ENCODE results near the gene CCL3. TPM values are rescaled to one million over a fixed set of nuclear protein-coding genes. Genes with fewer than 3 reads are reported as not detected.

CCL3 gene
- total and polyA plus RNA-seq, 2 experiments from 2014 or later, result not detected

DNA sequence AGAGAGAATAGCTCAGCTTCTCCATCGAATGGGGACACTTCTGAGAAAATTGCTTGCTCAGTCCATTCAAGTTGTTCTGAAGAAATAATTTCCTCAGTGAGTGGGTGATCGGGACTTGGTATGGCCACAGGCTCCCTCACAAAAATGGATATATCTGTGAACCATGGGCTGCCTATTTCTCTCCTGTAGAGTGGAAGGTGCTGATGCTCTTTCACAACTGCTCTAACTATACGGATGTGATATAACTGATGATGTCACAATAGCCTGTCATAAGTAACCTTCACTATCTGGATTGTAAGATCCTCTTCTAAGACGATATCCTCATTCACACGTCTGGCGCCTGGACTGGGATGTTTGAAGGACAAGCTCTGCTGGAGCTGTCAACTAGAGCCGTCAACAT, 30.5 kb downstream of the CCL3 start:
- Histone ChIP-seq H3K4me1 (ENCODE audit: insufficient read depth) (no peaks in the 10 kb centered on the region), H4K20me1 (ENCODE audit: insufficient read depth) (no peaks in the 10 kb centered on the region), H3K27me3 (replicated peaks; ENCODE audit: insufficient read depth) (no peaks in the 10 kb centered on the region; the same call in 1 of the 2 replicates), H3K36me3 (ENCODE audit: low read depth) (no peaks in the 10 kb centered on the region), H3K9me3 (ENCODE audit: low read depth) (no peaks in the 10 kb centered on the region), H3K9ac (no peak overlapping the region), H3K4me2 (ENCODE audit: unreplicated experiment) (no peak overlapping the region), H3K4me3 (no peak overlapping the region), H3K79me2 (ENCODE audit: insufficient read depth) (no peaks in the 10 kb centered on the region), H3F3A (ENCODE audit: insufficient read depth) (no peaks in the 10 kb centered on the region), H3K27ac (no peak overlapping the region), H3K9me2 (ENCODE audit: insufficient read depth) (no peaks in the 10 kb centered on the region), H2AFZ (no peak overlapping the region)
- TF ChIP-seq EZH2 (IDR thresholded peaks at IDR 0.05; ENCODE audit: insufficient read depth, poor library complexity, severe bottlenecking), result no peak
- no peak for TF ChIP-seq EZH2phosphoT487 (IDR thresholded peaks at IDR 0.05; ENCODE audit: insufficient read depth, low read depth)
- 33 to 40% methylated on average over 7 of the region's 7 CpGs for WGBS, 2 experiments (ENCODE audit: low coverage in 1 of 2, low lambda C conversion rate in 2 of 2, missing lambda C conversion rate in 2 of 2)
- DNase-seq, result no peak
- in situ Hi-C loops (cut with MboI), result no loop called here

- Histone ChIP-seq H3K4me1 (ENCODE audit: insufficient read depth) (no peaks in the 10 kb centered on the region), H3K4me3 (no peak overlapping the region), H3K4me2 (ENCODE audit: unreplicated experiment) (no peak overlapping the region), H3F3A (ENCODE audit: insufficient read depth) (no peaks in the 10 kb centered on the region), H3K9me2 (ENCODE audit: insufficient read depth) (no peaks in the 10 kb centered on the region), H3K27me3 (replicated peaks; ENCODE audit: insufficient read depth) (no peaks in the 10 kb centered on the region; the same call in 1 of the 2 replicates), H3K9ac (no peak overlapping the region), H2AFZ (no peak overlapping the region), H4K20me1 (ENCODE audit: insufficient read depth) (no peaks in the 10 kb centered on the region), H3K27ac (no peak overlapping the region), H3K79me2 (ENCODE audit: insufficient read depth) (no peaks in the 10 kb centered on the region), H3K9me3 (ENCODE audit: low read depth) (no peaks in the 10 kb centered on the region), H3K36me3 (ENCODE audit: low read depth) (no peaks in the 10 kb centered on the region)
- DNase-seq, result no peak
- TF ChIP-seq EZH2 (IDR thresholded peaks at IDR 0.05; ENCODE audit: insufficient read depth, poor library complexity, severe bottlenecking), result no peak
- in situ Hi-C loops (cut with MboI), result no loop called here
Measured at GRCh38 chr17:36057911-36058310, 32.0 kb downstream of the CCL3 start.

DNA sequence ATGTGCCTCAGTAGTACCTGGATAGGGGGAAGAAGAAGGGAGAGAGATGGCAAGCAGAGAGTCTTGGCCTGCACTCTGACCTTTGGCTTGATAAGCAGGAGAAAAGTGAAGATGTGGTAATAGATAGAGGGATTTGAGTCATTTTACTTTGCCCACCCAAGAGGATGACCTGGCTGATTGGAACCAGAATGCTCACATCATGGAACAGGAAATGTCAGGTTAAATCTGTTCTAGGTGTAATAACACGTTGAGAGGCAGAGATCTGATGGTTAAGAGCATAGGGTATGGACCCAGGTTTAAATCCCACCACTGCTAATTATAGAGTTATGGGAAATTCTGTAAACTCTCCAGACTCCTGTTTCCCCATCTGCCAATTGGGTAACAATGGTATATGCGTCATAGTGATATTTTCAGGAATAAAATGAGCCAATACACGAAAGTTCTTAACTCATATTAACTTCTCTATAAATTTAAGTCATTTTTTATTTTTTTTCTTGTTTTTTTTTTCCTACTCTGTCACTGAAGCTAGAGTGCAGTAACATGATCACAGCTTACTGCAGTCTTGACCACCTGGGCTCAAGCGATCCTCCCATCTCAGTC, 33.9 kb downstream of the CCL3 start:
- no peak for TF ChIP-seq EZH2phosphoT487 (IDR thresholded peaks at IDR 0.05; ENCODE audit: insufficient read depth, low read depth)
- no peak for TF ChIP-seq EZH2 (IDR thresholded peaks at IDR 0.05; ENCODE audit: insufficient read depth, poor library complexity, severe bottlenecking)
- no peak for DNase-seq
- H3K4me1 ChIP-seq (ENCODE audit: insufficient read depth), result no peaks in the 10 kb centered on the region
- no peaks in the 10 kb centered on the region for H3K9me3 ChIP-seq (ENCODE audit: low read depth)
- H3F3A ChIP-seq (ENCODE audit: insufficient read depth), result no peaks in the 10 kb centered on the region
- H3K27me3 ChIP-seq (replicated peaks; ENCODE audit: insufficient read depth), result no peaks in the 10 kb centered on the region
- H3K4me3 ChIP-seq, result no peak overlapping the region
- H3K79me2 ChIP-seq (ENCODE audit: insufficient read depth), result no peaks in the 10 kb centered on the region
- H3K4me2 ChIP-seq (ENCODE audit: unreplicated experiment), result no peak overlapping the region
- no peaks in the 10 kb centered on the region for H4K20me1 ChIP-seq (ENCODE audit: insufficient read depth)
- 35 to 38% methylated on average over 4 of the region's 4 CpGs for WGBS, 2 experiments (ENCODE audit: low coverage in 1 of 2, low lambda C conversion rate in 2 of 2, missing lambda C conversion rate in 2 of 2)
- H3K36me3 ChIP-seq (ENCODE audit: low read depth), result no peaks in the 10 kb centered on the region
- H2AFZ ChIP-seq, result no peak overlapping the region
- H3K9me2 ChIP-seq (ENCODE audit: insufficient read depth), result no peaks in the 10 kb centered on the region
- no peak overlapping the region for H3K9ac ChIP-seq
- H3K27ac ChIP-seq, result no peak overlapping the region
- in situ Hi-C loops (cut with MboI), result no loop called here

GRCh38 chr17:36055171-36055570, 34.8 kb downstream of the CCL3 start:
- WGBS, 2 experiments (ENCODE audit: low coverage in 1 of 2, low lambda C conversion rate in 2 of 2, missing lambda C conversion rate in 2 of 2), result 7 to 11% methylated on average over 2 of the region's 2 CpGs
- H3K4me2 ChIP-seq (ENCODE audit: unreplicated experiment), result no peak overlapping the region
- H3K9ac ChIP-seq, result no peak overlapping the region
- no peaks in the 10 kb centered on the region for H3K9me2 ChIP-seq (ENCODE audit: insufficient read depth)
- TF ChIP-seq EZH2 (IDR thresholded peaks at IDR 0.05; ENCODE audit: insufficient read depth, poor library complexity, severe bottlenecking) (no peak), EZH2phosphoT487 (IDR thresholded peaks at IDR 0.05; ENCODE audit: insufficient read depth, low read depth) (no peak)
- H3K79me2 ChIP-seq (ENCODE audit: insufficient read depth), result no peaks in the 10 kb centered on the region
- no peak for DNase-seq
- no peaks in the 10 kb centered on the region for H3K27me3 ChIP-seq (replicated peaks; ENCODE audit: insufficient read depth)
- H2AFZ ChIP-seq, result no peak overlapping the region
- H3K9me3 ChIP-seq (ENCODE audit: low read depth), result no peaks in the 10 kb centered on the region
- no peaks in the 10 kb centered on the region for H3K36me3 ChIP-seq (ENCODE audit: low read depth)
- no peaks in the 10 kb centered on the region for H3K4me1 ChIP-seq (ENCODE audit: insufficient read depth)
- H3K27ac ChIP-seq, result no peak overlapping the region
- no peak overlapping the region for H3K4me3 ChIP-seq
- H3F3A ChIP-seq (ENCODE audit: insufficient read depth), result no peaks in the 10 kb centered on the region
- no peaks in the 10 kb centered on the region for H4K20me1 ChIP-seq (ENCODE audit: insufficient read depth)
- in situ Hi-C loops (cut with MboI), result no loop called here

GRCh38 chr17:36049643-36050042, 40.3 kb downstream of the CCL3 start:
- in situ Hi-C loops (cut with MboI), result no loop called here
- H3K9ac ChIP-seq, result no peak overlapping the region
- H4K20me1 ChIP-seq (ENCODE audit: insufficient read depth), result no peaks in the 10 kb centered on the region
- H3K4me2 ChIP-seq (ENCODE audit: unreplicated experiment), result no peak overlapping the region
- no peaks in the 10 kb centered on the region for H3K27me3 ChIP-seq (replicated peaks; ENCODE audit: insufficient read depth)
- no peaks in the 10 kb centered on the region for H3K4me1 ChIP-seq (ENCODE audit: insufficient read depth)
- no peaks in the 10 kb centered on the region for H3K79me2 ChIP-seq (ENCODE audit: insufficient read depth)
- no peak overlapping the region for H3K27ac ChIP-seq
- no peaks in the 10 kb centered on the region for H3K36me3 ChIP-seq (ENCODE audit: low read depth)
- WGBS, 2 experiments (ENCODE audit: low coverage in 1 of 2, low lambda C conversion rate in 2 of 2, missing lambda C conversion rate in 2 of 2), result 70 to 79% methylated on average over 2 of the region's 2 CpGs
- DNase-seq, result no peak
- no peak overlapping the region for H3K4me3 ChIP-seq
- no peaks in the 10 kb centered on the region for H3K9me3 ChIP-seq (ENCODE audit: low read depth)
- H3F3A ChIP-seq (ENCODE audit: insufficient read depth), result no peaks in the 10 kb centered on the region
- no peak overlapping the region for H2AFZ ChIP-seq
- H3K9me2 ChIP-seq (ENCODE audit: insufficient read depth), result no peaks in the 10 kb centered on the region
- TF ChIP-seq EZH2phosphoT487 (IDR thresholded peaks at IDR 0.05; ENCODE audit: insufficient read depth, low read depth), result no peak
- TF ChIP-seq EZH2 (IDR thresholded peaks at IDR 0.05; ENCODE audit: insufficient read depth, poor library complexity, severe bottlenecking), result no peak
